T-helper 17 cell (primary cell): ENCODE measurements around the gene GPR17. TPM values are rescaled to one million over a fixed set of nuclear protein-coding genes. Genes with fewer than 3 reads are reported as not detected.

Experiments used
- ATAC-seq: fragments of 150-1000 bp; cut with Tn5 transposase; 2 replicates; pipeline ENCODE4 v1.10.0; 2021; ENCODE audit warnings: mild to moderate bottlenecking, moderate library complexity
- DNase-seq, 3 donors: peaks; one replicate each; pipeline versions ENCODE4 v3.0.0 to v3.0.0-alpha.2; 2020 to 2021
- H3K9me3 ChIP-seq: one replicate; pipeline ENCODE4 v1.7.0; 2013; ENCODE audit warnings: low read length, mild to moderate bottlenecking; ENCODE audit not compliant: control insufficient read depth, poor library complexity, severe bottlenecking
- H3K27ac Mint-ChIP-seq: one replicate; pipeline ENCODE4 v1.8.0; 2022; ENCODE audit warnings: mild to moderate bottlenecking, moderate library complexity, mixed read lengths
- H3K27me3 Mint-ChIP-seq: one replicate; pipeline ENCODE4 v1.8.0; 2022; ENCODE audit warnings: mixed read lengths
- H3K36me3 Mint-ChIP-seq: one replicate; pipeline ENCODE4 v1.8.0; 2022; ENCODE audit warnings: low read depth, mixed read lengths
- H3K4me1 Mint-ChIP-seq: one replicate; pipeline ENCODE4 v1.8.0; 2022; ENCODE audit warnings: mild to moderate bottlenecking, mixed read lengths
- H3K4me3 Mint-ChIP-seq: one replicate; pipeline ENCODE4 v1.8.0; 2022; ENCODE audit warnings: mild to moderate bottlenecking, moderate library complexity, mixed read lengths
- total RNA-seq, 4 donors: library from RNA in 2 of 4; stranded (reverse) in 2 of 4; gene quantifications; one replicate each; pipeline ENCODE4 v1.2.3 and lab custom pipeline; 2022 to 2026

GPR17 gene
- total RNA-seq, 2 donors from 2014 or later, result not detected

GRCh38 chr2:127637236-127637630 is 8.7 kb upstream of the GPR17 start:
- DNase-seq (no peak), ATAC-seq (no peak)
- Mint-ChIP-seq H3K36me3 (no peaks in the 10 kb centered on the region), H3K4me3 (no peak overlapping the region), H3K27me3 (no peaks in the 10 kb centered on the region), H3K4me1 (peaks cover 25% of the 10 kb centered on the region), H3K27ac (peak overlapping the region; percentile 45)
- no peaks in the 10 kb centered on the region for H3K9me3 ChIP-seq

DNA sequence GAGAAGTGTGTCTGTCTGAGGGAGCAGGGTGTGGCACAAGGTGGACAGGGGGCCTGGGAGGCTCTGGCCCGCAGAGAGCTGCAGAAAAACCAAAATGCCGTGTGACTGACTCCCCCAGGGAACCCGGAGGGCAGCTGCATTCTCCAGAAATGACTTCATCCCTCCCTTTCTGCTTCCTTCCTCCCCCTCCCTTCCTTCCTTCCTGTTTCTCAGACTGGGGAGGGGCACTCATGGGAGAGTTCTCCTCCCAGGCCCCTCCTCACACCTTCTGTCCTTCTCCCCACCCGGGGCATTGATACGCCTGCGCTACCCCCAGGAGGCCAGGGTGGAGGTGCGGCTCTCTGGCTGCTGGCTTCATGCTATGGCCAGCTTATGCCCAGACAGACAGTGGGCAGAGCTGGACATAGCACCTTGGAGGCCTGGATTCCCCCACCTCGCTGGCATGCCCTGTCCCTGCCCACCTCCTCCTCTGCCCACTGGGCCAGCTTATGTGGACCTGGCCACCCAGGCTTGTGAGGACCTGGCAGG is 8.2 kb upstream of the GPR17 start:
- H3K27ac Mint-ChIP-seq, result no peak overlapping the region
- no peaks in the 10 kb centered on the region for H3K9me3 ChIP-seq
- peaks cover 25% of the 10 kb centered on the region for H3K4me1 Mint-ChIP-seq
- no peaks in the 10 kb centered on the region for H3K36me3 Mint-ChIP-seq
- ATAC-seq (no peak), DNase-seq (no peak)
- peak overlapping the region; percentile 59 for H3K4me3 Mint-ChIP-seq
- H3K27me3 Mint-ChIP-seq, result no peaks in the 10 kb centered on the region

DNA sequence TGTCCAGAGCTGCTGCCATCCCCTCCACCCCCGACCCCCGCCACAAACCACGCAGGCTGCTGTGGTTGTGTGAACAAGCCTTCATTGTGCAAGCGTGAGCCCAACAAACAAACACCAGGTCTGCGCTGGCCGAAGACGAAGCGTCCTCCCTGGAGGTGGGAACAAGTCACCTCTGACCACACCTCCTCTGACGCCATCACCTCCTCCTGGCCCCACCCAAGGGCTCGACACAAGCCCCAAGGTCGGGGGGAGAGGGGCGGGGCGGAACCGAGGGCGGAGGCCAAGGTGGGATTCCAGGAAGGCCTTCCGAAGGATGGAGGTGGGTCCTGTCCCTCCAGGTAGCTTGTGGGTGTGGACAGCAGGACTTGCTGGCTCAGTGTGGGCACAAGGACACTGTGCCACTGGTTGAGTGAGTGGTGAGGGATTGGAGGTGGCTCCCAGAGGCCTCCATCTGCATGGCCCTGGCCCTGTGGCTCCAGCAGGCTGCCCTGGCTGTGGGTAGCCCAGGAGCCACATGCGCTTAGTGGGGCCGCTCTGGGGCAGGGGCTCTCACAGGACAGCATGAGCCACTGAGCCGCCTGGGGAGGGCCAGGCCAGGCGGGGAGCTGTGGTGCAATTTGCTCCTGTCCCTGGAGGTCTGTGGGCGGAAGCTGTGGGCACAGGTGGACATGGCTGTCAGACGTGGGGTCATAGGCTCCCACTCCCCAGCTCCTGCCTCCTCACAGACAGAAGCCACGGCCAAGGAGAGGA is 7.4 kb upstream of the GPR17 start:
- Mint-ChIP-seq H3K36me3 (no peaks in the 10 kb centered on the region), H3K4me3 (peak overlapping the region; percentile 59)
- ATAC-seq, result no peak

DNA sequence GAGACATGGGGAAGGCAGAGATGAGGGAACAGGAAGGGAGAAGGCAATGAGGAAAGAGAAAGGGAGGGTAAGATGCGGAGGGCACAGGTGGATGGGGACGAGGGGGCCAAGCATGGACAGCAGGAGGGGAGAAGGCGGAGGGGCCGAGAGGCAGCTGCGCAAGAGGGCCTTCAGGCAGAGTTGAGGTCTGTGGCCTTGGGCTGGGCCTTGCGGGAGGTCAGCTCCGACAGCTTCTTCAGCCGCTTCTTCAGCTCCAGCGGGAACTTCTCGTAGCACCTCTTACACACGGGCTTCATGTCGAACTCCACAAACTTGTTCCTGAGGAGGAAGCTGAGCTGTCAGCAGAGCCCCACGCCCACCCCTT is 6.9 kb upstream of the GPR17 start:
- Mint-ChIP-seq H3K4me3 (peak overlapping the region; percentile 59), H3K4me1 (peaks cover 25% of the 10 kb centered on the region), H3K27ac (peak overlapping the region; percentile 32), H3K36me3 (no peaks in the 10 kb centered on the region), H3K27me3 (no peaks in the 10 kb centered on the region)
- ATAC-seq (no peak), DNase-seq (no peak)
- no peaks in the 10 kb centered on the region for H3K9me3 ChIP-seq

More for the DNA sequence above, 7.4 kb upstream of the GPR17 start:
- Mint-ChIP-seq H3K27ac (peak overlapping the region; percentile 32), H3K27me3 (no peaks in the 10 kb centered on the region), H3K4me1 (peaks cover 25% of the 10 kb centered on the region)
- no peaks in the 10 kb centered on the region for H3K9me3 ChIP-seq
- DNase-seq, result no peak

DNA sequence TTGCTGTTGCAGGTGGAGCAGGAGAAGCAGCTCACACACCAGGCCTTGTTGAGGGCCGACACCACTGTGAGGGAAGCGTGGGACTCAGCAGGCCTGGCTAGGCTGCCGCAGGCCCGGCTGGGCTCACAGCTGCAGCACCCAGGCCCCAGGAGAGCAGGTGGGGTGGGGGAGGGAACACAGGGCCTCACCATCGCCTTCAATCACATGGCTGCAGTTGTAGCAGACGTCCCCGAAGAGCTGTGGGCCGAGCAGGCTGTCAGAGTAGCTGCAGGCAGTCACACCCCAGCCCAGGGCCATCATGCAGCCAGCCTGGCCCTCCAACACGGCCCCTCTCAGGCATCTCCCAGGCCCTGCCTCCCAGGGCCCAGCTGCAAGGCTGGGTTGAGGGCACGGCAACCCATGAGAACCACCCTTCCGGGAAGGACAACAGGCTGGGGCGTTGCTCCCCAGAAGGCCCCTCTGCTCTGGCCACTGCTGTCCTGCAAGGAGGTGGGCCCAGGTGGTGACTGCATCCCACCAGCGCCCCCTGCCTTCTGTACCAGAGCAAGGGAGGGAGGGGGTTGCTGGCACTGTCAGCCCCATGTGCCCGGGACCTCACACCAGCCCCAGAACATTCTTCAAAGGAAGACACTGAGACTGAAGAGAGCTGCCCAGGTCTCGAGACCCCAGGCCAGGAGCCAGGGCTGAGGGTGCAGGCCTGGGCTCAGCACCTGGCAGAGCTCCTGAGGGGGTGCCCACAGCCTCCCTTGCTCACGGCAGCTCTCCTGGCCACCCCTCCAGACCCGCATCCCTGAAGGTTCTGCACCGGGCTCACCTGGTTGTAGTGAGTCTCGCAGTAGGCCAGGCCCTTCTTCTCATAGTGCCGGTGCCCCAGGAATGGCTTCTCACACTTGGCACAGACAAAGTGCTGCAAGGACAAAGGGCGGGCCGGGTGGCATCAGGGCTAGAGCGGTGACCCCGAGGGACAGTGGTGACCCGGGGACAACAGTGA is 5.6 kb upstream of the GPR17 start:
- H3K4me1 Mint-ChIP-seq, result peaks cover 25% of the 10 kb centered on the region
- H3K27me3 Mint-ChIP-seq, result no peaks in the 10 kb centered on the region
- peak overlapping the region; percentile 75 for H3K4me3 Mint-ChIP-seq
- peak; percentile 32 for ATAC-seq
- no peaks in the 10 kb centered on the region for H3K36me3 Mint-ChIP-seq
- peak overlapping the region; percentile 45 for H3K27ac Mint-ChIP-seq
- no peak for DNase-seq
- H3K9me3 ChIP-seq, result no peaks in the 10 kb centered on the region

DNA sequence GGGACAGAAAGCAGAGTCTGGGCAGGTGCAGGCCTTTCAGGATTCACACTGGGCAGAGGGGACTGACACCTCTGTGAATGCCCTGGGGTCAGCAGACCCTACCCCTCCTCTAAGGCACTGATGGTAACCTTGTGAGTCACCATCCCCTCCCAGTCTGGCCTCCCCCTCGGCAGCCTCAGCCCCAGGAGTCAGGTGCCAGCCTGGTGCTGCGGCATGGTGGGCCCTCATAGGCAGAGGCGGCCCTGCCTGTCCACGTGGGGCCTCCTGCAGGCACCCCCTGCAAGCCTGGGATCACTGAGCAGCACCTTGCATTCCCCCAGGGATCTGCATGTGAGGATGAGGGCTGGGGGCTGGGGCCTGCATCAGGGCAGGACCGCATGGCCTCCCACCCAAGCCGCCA is 4.8 kb upstream of the GPR17 start:
- H3K27ac Mint-ChIP-seq, result peak overlapping the region; percentile 45
- DNase-seq (no peak), ATAC-seq (no peak)
- no peaks in the 10 kb centered on the region for H3K27me3 Mint-ChIP-seq
- H3K4me3 Mint-ChIP-seq, result peak overlapping the region; percentile 75
- H3K4me1 Mint-ChIP-seq, result peaks cover 25% of the 10 kb centered on the region
- H3K9me3 ChIP-seq, result no peaks in the 10 kb centered on the region
- H3K36me3 Mint-ChIP-seq, result no peaks in the 10 kb centered on the region

DNA sequence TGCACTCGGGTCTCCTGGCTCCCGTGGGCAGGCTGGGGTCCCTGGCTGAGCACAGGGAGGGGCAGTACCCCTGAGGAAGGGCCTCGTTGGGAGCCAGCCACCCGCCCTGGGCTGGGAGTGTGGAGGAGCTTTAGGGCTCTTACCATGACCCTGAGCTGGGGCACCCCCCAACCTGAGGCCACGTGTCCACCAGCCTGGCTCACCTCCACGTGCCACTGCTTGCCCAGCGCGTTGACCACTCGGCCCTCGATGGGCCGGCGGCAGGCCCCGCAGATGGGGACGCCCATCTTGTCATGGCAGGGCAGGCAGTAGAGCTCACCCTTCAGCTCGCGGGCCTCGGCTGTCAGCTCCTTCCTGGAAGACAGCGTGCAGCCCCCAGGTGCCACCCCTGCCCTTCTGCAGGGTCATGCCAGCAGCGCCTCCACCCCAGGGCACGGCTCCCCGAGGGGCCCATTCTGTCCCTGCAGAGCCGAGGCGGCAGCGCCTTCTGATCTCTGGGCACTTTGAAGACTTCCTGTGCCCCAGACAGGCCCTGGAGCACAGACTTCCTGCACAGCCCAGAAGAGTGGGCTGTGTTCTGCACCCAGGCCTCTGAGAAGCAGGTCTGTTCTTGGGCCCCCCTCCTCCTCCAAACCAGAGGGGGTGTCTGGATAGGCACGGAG is 4.0 kb upstream of the GPR17 start:
- Mint-ChIP-seq H3K27me3 (no peaks in the 10 kb centered on the region), H3K4me3 (peak overlapping the region; percentile 75), H3K36me3 (no peaks in the 10 kb centered on the region), H3K4me1 (peaks cover 21% of the 10 kb centered on the region), H3K27ac (no peak overlapping the region)
- peak; percentile 80 for ATAC-seq
- H3K9me3 ChIP-seq, result no peaks in the 10 kb centered on the region
- peak in 2 of 3 donors; percentile 23 to 37 for DNase-seq

GRCh38 chr2:127642706-127643438 is 3.1 kb upstream of the GPR17 start:
- Mint-ChIP-seq H3K4me1 (peaks cover 24% of the 10 kb centered on the region), H3K4me3 (peak overlapping the region; percentile 19)

DNA sequence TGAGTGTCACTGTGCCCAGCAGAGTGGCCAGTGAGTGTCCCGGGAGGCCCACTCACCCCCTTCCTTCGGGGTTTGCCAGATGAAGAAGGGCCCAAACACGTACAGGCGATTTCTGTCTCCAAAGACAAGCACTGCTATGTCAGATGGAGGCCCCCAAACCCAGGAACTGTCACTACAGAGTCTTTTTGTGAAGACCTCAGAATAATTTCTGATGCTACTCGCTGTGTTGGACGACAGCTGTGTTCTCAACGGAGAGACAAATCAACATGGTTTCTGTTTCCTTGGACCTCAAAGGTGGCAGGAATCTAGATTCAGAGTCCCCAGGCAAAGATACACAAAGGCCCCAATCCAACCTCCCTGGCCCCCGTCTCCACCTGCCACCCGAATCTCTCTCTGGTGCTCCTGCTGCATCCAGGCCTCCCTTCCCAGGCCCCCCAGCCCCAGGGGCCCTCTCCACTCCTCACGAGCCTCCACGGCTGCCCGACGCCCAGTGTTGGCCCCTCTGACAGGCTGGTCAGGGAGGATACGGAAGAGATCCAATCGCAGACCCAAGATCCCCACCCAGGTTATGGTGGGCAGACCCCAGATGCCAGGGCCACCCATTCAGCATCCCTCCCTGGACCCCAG is 2.4 kb upstream of the GPR17 start:
- no peak for ATAC-seq
- H3K9me3 ChIP-seq, result no peaks in the 10 kb centered on the region
- Mint-ChIP-seq H3K27me3 (no peaks in the 10 kb centered on the region), H3K27ac (peak overlapping the region; percentile 39), H3K36me3 (no peaks in the 10 kb centered on the region), H3K4me1 (peaks cover 25% of the 10 kb centered on the region), H3K4me3 (no peak overlapping the region)
- no peak for DNase-seq

More at GRCh38 chr2:127642706-127643438, 3.1 kb upstream of the GPR17 start:
- Mint-ChIP-seq H3K36me3 (no peaks in the 10 kb centered on the region), H3K27ac (peak overlapping the region; percentile 39), H3K27me3 (no peaks in the 10 kb centered on the region)
- ATAC-seq, result no peak
- DNase-seq, result no peak
- H3K9me3 ChIP-seq, result no peaks in the 10 kb centered on the region

- Mint-ChIP-seq H3K27me3 (no peaks in the 10 kb centered on the region), H3K4me1 (peaks cover 26% of the 10 kb centered on the region)
- no peak for DNase-seq
Observed at GRCh38 chr2:127644066-127645025, 1.6 kb upstream of the GPR17 start.

DNA sequence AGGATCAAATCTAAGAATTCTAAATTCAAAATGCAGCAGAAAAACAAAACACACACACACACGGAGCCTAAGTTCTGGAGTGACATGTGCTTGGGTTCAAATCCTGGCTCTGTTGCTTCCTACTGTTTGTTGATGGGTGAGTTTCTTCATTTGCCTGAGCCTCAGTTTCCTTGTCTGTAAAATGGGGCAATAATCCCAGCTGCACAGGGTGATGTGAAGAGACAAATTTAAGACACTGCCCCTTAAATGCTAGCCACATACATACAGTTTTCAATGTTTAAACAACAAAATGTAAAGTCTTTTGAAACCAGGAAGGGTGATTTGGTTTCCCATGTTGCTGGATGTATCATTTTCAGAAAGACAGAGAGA is 943 bp upstream of the GPR17 start:
- DNase-seq (no peak), ATAC-seq (no peak)
- no peaks in the 10 kb centered on the region for H3K9me3 ChIP-seq
- Mint-ChIP-seq H3K4me3 (no peak overlapping the region), H3K36me3 (no peaks in the 10 kb centered on the region), H3K4me1 (peaks cover 25% of the 10 kb centered on the region), H3K27ac (peak overlapping the region; percentile 39), H3K27me3 (no peaks in the 10 kb centered on the region)

More at GRCh38 chr2:127644066-127645025, 1.6 kb upstream of the GPR17 start:
- Mint-ChIP-seq H3K27ac (peak overlapping the region; percentile 39), H3K36me3 (no peaks in the 10 kb centered on the region), H3K4me3 (no peak overlapping the region)
- ATAC-seq, result no peak
- H3K9me3 ChIP-seq, result no peaks in the 10 kb centered on the region
